Measurements from ENCODE around the gene PAFAH1B2. TPM values are rescaled to one million over a fixed set of nuclear protein-coding genes. Genes with fewer than 3 reads are reported as not detected.

PAFAH1B2 gene
- total and polyA plus RNA-seq, 2 experiments from 2014 or later, result 87.5 to 148 TPM

DNA sequence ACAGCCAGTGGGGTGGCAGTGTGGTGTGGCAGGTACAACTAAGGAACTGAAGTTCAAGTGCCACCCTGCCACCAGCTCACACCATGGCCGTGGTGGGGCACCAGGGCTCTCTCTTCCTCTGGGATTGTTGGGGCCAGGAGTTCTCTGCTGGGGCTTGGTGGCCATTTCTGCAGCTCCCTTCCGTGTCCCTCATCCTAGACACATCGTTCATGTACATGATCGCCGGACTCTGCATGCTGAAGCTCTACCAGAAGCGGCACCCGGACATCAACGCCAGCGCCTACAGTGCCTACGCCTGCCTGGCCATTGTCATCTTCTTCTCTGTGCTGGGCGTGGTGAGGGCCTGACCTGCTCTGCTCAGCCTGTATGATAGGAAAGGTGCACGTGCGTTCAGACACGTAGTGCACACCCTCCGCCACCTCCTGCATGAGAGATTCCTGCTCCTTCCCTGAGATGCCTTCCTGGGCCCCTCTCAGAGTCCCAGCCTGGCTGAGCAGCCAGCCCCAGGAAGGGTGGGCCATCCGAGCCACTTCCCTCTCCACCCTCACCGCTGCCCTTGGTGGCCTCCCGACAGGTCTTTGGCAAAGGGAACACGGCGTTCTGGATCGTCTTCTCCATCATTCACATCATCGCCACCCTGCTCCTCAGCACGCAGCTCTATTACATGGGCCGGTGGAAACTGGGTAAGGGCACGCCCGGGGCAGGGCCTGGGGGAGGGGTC, 47.8 kb downstream of the PAFAH1B2 start (continued):
- TF ChIP-seq, protein P1, sequence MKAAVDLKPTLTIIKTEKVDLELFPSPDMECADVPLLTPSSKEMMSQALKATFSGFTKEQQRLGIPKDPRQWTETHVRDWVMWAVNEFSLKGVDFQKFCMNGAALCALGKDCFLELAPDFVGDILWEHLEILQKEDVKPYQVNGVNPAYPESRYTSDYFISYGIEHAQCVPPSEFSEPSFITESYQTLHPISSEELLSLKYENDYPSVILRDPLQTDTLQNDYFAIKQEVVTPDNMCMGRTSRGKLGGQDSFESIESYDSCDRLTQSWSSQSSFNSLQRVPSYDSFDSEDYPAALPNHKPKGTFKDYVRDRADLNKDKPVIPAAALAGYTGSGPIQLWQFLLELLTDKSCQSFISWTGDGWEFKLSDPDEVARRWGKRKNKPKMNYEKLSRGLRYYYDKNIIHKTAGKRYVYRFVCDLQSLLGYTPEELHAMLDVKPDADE (IDR thresholded peaks at IDR 0.05), result no peak
- TF ChIP-seq CTCF (conservative IDR thresholded peaks at IDR 0.05; ENCODE audit: low read depth in 2 of 2) (no peak), ZNF114 (CRISPR knock-in tag; IDR thresholded peaks at IDR 0.05) (no peak), NANOG (IDR thresholded peaks at IDR 0.05; ENCODE audit: borderline replicate concordance) (no peak), CREB1 (CRISPR knock-in tag; IDR thresholded peaks at IDR 0.05; ENCODE audit: low read depth) (no peak), EZH2 (IDR thresholded peaks at IDR 0.05; ENCODE audit: low read depth, unreplicated experiment) (no peak), POLR2AphosphoS5 (IDR thresholded peaks at IDR 0.05; ENCODE audit: low read depth) (no peak)

DNA sequence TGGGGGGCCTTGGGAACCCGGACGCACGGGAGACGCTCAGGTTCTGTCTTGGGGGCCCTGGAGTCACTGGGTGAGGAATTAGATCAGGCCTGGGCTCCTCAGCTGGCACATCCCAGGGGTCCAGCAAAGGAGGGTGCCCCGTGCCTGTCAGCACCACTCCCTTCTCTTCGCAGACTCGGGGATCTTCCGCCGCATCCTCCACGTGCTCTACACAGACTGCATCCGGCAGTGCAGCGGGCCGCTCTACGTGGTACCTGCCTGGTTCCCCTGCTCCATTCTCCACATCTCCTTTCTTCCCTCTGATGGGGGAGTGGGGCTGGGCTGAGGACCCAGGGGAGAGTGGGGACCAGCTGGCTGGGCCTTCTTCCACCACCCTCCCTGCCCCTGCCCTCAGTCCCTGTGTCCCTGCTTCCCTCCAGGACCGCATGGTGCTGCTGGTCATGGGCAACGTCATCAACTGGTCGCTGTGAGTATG, 48.4 kb downstream of the PAFAH1B2 start:
- peaks cover 11% of the 10 kb centered on the region for H3K27me3 Mint-ChIP-seq (ENCODE audit: insufficient read depth, low read depth, poor library complexity)
- Histone ChIP-seq H3K4me1 (ENCODE audit: insufficient read depth) (0 out of 2 replicates have a peak, but pooled peaks cover under 1% of the 10 kb centered on the region), H3K79me2 (replicated peaks; ENCODE audit: insufficient read depth) (no peaks in the 10 kb centered on the region), H3K27me3 (ENCODE audit: insufficient read depth) (no peaks in the 10 kb centered on the region), H3K4me2 (no peak overlapping the region), H3K9me2 (ENCODE audit: insufficient read depth) (no peaks in the 10 kb centered on the region), H4K20me1 (replicated peaks; ENCODE audit: insufficient read depth) (no peaks in the 10 kb centered on the region), H2AFZ (no peak overlapping the region), H3K36me3 (ENCODE audit: insufficient read depth) (no peaks in the 10 kb centered on the region), H3K4me3 (no peak overlapping the region), H3K27ac (ENCODE audit: low read depth) (no peak overlapping the region), H3F3A (replicated peaks; ENCODE audit: low read depth) (peaks cover under 1% of the 10 kb centered on the region; the same call in 1 of the 2 replicates)
- H3K4me1 Mint-ChIP-seq, result peaks cover 3% of the 10 kb centered on the region
- no peak overlapping the region for H3K4me3 Mint-ChIP-seq
- ATAC-seq, result no peak
- TF ChIP-seq EZH2phosphoT487 (IDR thresholded peaks at IDR 0.05; ENCODE audit: unreplicated experiment) (no peak), ZNF331 (CRISPR knock-in tag; IDR thresholded peaks at IDR 0.05; ENCODE audit: low read depth) (no peak), EZH2 (IDR thresholded peaks at IDR 0.05; ENCODE audit: low read depth, unreplicated experiment) (no peak), NANOG (IDR thresholded peaks at IDR 0.05; ENCODE audit: borderline replicate concordance) (no peak), CREB1 (CRISPR knock-in tag; IDR thresholded peaks at IDR 0.05; ENCODE audit: low read depth) (no peak), STAT1 (IDR thresholded peaks at IDR 0.05; ENCODE audit: unreplicated experiment) (no peak), CTCF (conservative IDR thresholded peaks at IDR 0.05; ENCODE audit: low read depth in 2 of 2) (no peak)
- TF ChIP-seq, protein P1 (IDR thresholded peaks at IDR 0.05), result no peak
- TF ChIP-seq, protein P2, sequence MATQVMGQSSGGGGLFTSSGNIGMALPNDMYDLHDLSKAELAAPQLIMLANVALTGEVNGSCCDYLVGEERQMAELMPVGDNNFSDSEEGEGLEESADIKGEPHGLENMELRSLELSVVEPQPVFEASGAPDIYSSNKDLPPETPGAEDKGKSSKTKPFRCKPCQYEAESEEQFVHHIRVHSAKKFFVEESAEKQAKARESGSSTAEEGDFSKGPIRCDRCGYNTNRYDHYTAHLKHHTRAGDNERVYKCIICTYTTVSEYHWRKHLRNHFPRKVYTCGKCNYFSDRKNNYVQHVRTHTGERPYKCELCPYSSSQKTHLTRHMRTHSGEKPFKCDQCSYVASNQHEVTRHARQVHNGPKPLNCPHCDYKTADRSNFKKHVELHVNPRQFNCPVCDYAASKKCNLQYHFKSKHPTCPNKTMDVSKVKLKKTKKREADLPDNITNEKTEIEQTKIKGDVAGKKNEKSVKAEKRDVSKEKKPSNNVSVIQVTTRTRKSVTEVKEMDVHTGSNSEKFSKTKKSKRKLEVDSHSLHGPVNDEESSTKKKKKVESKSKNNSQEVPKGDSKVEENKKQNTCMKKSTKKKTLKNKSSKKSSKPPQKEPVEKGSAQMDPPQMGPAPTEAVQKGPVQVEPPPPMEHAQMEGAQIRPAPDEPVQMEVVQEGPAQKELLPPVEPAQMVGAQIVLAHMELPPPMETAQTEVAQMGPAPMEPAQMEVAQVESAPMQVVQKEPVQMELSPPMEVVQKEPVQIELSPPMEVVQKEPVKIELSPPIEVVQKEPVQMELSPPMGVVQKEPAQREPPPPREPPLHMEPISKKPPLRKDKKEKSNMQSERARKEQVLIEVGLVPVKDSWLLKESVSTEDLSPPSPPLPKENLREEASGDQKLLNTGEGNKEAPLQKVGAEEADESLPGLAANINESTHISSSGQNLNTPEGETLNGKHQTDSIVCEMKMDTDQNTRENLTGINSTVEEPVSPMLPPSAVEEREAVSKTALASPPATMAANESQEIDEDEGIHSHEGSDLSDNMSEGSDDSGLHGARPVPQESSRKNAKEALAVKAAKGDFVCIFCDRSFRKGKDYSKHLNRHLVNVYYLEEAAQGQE (IDR thresholded peaks at IDR 0.05; ENCODE audit: unreplicated experiment), result no peak
- no peak for DNase-seq (ENCODE audit: low spot score)
- no peaks in the 10 kb centered on the region for H3K9me3 Mint-ChIP-seq
- no peak overlapping the region for H3K27ac Mint-ChIP-seq
- H3K36me3 Mint-ChIP-seq (ENCODE audit: low read depth), result peaks cover 5% of the 10 kb centered on the region; the same call in 2 of the 3 replicates

All from GM23338 (cell line).